Measurements from ENCODE around the gene CXCL16. TPM values are rescaled to one million over a fixed set of nuclear protein-coding genes. Genes with fewer than 3 reads are reported as not detected.

The CXCL16 gene
- total RNA-seq, 1 donor from 2014 or later: 0.13 TPM

DNA sequence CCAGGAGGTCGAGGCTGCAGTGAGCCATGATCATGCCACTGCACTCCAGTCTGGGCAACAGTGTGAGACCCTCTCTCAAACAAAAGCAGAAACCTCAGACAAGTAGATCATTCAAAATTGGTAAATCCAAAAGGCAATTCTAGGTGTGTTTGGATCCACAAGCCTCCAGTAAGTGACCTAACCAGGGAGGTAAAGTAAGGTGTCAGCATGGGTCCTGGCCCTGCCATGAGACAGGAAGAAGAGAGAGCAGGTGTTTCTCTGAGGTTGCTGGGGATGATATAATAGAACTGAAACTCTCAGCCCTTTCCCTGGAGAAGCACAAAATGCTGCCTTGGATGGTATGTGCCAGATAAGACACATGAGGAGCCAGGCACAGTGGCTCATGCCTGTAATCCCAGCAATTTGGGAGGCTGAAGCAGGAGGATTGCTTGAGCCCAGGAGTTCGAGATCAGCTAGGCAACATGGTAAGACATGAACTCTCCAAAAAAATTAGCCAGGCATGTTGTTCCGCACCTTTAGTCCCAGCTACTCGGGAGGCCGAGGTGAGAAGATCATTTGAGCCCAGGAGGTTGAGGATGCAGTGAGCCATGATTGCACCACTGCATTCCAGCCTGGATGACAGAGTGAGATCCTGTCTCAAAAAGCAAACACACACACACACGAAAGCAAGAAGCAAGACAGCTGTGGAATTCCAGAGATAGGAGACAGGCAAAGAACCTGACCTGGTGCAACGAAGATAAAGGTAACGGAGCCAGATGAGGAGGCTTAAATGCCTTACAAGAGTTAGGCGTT is 38.4 kb upstream of the CXCL16 start:
- H3K9me3 Mint-ChIP-seq (ENCODE audit: unreplicated experiment): no peaks in the 10 kb centered on the region
- TF ChIP-seq, protein P1, sequence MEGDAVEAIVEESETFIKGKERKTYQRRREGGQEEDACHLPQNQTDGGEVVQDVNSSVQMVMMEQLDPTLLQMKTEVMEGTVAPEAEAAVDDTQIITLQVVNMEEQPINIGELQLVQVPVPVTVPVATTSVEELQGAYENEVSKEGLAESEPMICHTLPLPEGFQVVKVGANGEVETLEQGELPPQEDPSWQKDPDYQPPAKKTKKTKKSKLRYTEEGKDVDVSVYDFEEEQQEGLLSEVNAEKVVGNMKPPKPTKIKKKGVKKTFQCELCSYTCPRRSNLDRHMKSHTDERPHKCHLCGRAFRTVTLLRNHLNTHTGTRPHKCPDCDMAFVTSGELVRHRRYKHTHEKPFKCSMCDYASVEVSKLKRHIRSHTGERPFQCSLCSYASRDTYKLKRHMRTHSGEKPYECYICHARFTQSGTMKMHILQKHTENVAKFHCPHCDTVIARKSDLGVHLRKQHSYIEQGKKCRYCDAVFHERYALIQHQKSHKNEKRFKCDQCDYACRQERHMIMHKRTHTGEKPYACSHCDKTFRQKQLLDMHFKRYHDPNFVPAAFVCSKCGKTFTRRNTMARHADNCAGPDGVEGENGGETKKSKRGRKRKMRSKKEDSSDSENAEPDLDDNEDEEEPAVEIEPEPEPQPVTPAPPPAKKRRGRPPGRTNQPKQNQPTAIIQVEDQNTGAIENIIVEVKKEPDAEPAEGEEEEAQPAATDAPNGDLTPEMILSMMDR (IDR thresholded peaks at IDR 0.05; ENCODE audit: unreplicated experiment): no peak
- H3K36me3 Mint-ChIP-seq (ENCODE audit: low read depth, unreplicated experiment): no peaks in the 10 kb centered on the region
- no peaks in the 10 kb centered on the region for H3K4me1 Mint-ChIP-seq (ENCODE audit: unreplicated experiment)
- no peak overlapping the region for H3K27ac Mint-ChIP-seq (ENCODE audit: unreplicated experiment)
- H3K27me3 Mint-ChIP-seq (ENCODE audit: unreplicated experiment): peaks cover 4% of the 10 kb centered on the region
- no peak for DNase-seq (ENCODE audit: low spot score)
- no peak overlapping the region for H3K4me3 Mint-ChIP-seq (ENCODE audit: unreplicated experiment)

DNA sequence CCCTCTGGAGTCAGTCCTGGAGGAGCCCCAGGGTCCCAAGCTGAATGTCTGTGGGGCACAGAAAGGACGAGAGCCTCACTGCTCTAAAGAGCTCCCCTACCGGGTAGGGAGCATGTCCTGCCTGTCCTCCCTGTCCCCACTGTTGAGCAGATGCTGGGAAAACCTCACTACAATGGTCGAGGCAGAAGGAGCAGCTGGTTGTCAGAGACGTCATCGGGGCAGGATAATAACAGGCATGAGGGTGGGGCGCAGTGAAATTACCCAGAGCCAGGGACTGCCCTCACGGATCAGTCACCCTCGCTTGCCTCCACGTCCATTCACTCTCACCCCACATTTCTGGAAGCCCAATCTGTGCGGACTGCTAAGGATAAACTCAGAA is 32.5 kb upstream of the CXCL16 start:
- DNase-seq (ENCODE audit: low spot score): no peak
- TF ChIP-seq, protein P1 (IDR thresholded peaks at IDR 0.05; ENCODE audit: unreplicated experiment): no peak
- no peak overlapping the region for H3K4me3 Mint-ChIP-seq (ENCODE audit: unreplicated experiment)
- H3K27me3 Mint-ChIP-seq (ENCODE audit: unreplicated experiment): no peaks in the 10 kb centered on the region
- H3K9me3 Mint-ChIP-seq (ENCODE audit: unreplicated experiment): no peaks in the 10 kb centered on the region
- no peak overlapping the region for H3K27ac Mint-ChIP-seq (ENCODE audit: unreplicated experiment)
- no peaks in the 10 kb centered on the region for H3K4me1 Mint-ChIP-seq (ENCODE audit: unreplicated experiment)
- no peaks in the 10 kb centered on the region for H3K36me3 Mint-ChIP-seq (ENCODE audit: low read depth, unreplicated experiment)

DNA sequence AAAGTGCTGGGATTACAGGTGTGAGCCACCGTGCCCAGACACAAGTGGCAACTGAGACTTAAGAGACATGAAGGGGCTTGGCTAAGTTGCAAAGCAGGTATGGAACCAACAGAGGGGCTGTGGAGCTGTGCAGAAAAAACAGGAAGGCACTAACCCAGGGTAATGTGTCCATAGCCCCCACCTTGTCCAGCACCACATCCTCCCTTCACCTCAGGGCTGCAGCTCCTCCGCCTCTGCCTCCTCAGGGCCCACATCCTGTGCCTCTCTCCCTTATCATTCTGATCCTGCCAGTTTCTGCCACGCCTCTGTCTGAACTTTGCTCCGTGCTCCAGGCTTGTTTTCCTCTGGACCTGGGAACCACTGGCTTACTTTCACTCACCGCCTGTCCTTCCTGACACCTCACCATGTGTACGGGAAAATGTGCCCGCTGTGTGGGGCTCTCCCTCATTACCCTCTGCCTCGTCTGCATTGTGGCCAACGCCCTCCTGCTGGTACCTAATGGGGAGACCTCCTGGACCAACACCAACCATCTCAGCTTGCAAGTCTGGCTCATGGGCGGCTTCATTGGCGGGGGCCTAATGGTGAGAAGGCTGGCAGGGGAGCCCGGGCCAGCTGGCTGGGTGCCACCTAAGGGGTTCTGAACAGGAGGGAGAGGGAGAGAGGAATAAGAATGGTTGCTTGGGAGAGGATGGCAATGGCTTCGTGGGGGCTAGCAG is 31.9 kb upstream of the CXCL16 start, which contains the start of gene TM4SF5:
Gene TM4SF5 (plus strand): TSS at position 368 of the 716 bp plus-strand sequence. CDS start 37 bp downstream, at position 405.
- Mint-ChIP-seq H3K27ac (ENCODE audit: unreplicated experiment) (no peak within 1 kb of the TSS), H3K9me3 (ENCODE audit: unreplicated experiment) (no peaks in the 10 kb centered on the region)
- TF ChIP-seq, protein P1 (IDR thresholded peaks at IDR 0.05; ENCODE audit: unreplicated experiment): no peak

DNA sequence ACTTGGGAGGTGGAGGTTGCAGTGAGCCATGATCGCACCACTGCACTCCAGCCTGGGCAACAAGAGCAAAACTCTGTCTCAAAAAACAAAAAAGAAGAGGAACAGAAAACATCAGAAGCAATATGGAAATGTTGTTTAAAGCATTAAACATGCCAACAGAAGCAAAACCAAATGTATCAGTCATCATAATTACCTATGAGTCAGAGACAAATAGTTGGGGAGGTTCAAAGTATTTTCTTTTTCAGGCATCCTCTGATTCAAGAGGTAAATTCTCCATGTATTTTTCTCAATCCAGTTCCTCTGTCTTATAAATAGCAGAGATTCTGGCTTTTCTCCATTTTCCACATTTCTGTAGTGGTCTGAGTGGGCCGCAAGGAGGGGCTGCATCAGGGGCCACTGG is 29.9 kb upstream of the CXCL16 start:
- Mint-ChIP-seq H3K9me3 (ENCODE audit: unreplicated experiment) (no peaks in the 10 kb centered on the region), H3K36me3 (ENCODE audit: low read depth, unreplicated experiment) (no peaks in the 10 kb centered on the region), H3K27me3 (ENCODE audit: unreplicated experiment) (no peaks in the 10 kb centered on the region), H3K4me1 (ENCODE audit: unreplicated experiment) (no peaks in the 10 kb centered on the region), H3K4me3 (ENCODE audit: unreplicated experiment) (no peak overlapping the region), H3K27ac (ENCODE audit: unreplicated experiment) (no peak overlapping the region)
- TF ChIP-seq, protein P1 (IDR thresholded peaks at IDR 0.05; ENCODE audit: unreplicated experiment): no peak
- no peak for DNase-seq (ENCODE audit: low spot score)

More for the DNA sequence above, 31.9 kb upstream of the CXCL16 start, which contains the start of gene TM4SF5:
- no peaks in the 10 kb centered on the region for H3K36me3 Mint-ChIP-seq (ENCODE audit: low read depth, unreplicated experiment)
- no peaks in the 10 kb centered on the region for H3K27me3 Mint-ChIP-seq (ENCODE audit: unreplicated experiment)
- DNase-seq (ENCODE audit: low spot score): no peak
- peak within 1 kb of the TSS; percentile 53 for H3K4me3 Mint-ChIP-seq (ENCODE audit: unreplicated experiment)
- no peaks in the 10 kb centered on the region for H3K4me1 Mint-ChIP-seq (ENCODE audit: unreplicated experiment)

DNA sequence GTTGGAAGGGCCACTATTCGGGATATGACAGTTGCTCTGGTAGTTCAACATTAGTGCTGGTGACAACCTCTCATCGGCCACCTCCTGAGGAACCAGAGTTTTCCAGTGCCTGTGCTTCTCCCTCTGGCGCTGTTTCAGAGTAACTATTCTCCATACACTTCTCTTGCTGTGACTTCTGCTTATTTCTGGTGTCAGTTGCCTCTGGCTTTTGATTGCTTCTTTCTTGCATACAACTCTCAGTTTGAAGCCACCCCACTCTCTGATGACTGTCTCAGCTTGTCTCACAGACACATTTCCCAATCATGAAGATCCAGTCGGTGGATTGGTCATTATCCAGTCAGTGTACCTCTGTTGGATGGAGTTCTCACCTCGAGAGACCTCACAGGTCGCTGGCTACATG is 28.6 kb upstream of the CXCL16 start:
- no peak for DNase-seq (ENCODE audit: low spot score)
- no peaks in the 10 kb centered on the region for H3K27me3 Mint-ChIP-seq (ENCODE audit: unreplicated experiment)
- H3K4me1 Mint-ChIP-seq (ENCODE audit: unreplicated experiment): no peaks in the 10 kb centered on the region
- no peak overlapping the region for H3K4me3 Mint-ChIP-seq (ENCODE audit: unreplicated experiment)
- no peaks in the 10 kb centered on the region for H3K9me3 Mint-ChIP-seq (ENCODE audit: unreplicated experiment)
- H3K36me3 Mint-ChIP-seq (ENCODE audit: low read depth, unreplicated experiment): no peaks in the 10 kb centered on the region
- TF ChIP-seq, protein P1 (IDR thresholded peaks at IDR 0.05; ENCODE audit: unreplicated experiment): no peak
- no peak overlapping the region for H3K27ac Mint-ChIP-seq (ENCODE audit: unreplicated experiment)

Data from endothelial cell (in vitro differentiated cells).